GM18861 (cell line): ENCODE results near the gene FAM170B.

Experiments
- ATAC-seq: cut with Tn5 transposase; IDR thresholded peaks from one replicate; pipeline ENCODE4 v1.9.1; 2021; ENCODE audit not compliant: unreplicated experiment

Gene FAM170B

DNA sequence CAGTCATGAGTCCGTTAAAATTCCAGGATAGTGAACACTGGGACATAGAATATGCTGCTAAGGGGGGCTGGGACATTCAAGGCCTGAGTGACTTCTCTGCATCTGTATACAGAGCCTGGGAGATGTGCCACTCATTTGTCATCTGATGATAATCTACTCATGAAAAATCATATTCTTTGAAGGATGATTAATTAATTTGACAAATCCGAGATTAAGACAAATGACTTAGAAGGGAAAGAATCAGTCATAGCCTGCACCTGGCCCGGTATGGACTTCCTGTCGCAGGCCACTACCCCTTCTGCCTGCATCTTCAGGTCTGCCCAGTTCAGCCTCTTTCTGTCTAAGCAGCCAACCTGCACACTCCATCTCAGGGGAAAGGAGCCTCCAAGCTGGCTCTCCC, 18.8 kb upstream of the FAM170B start:
- ATAC-seq: no peak

DNA sequence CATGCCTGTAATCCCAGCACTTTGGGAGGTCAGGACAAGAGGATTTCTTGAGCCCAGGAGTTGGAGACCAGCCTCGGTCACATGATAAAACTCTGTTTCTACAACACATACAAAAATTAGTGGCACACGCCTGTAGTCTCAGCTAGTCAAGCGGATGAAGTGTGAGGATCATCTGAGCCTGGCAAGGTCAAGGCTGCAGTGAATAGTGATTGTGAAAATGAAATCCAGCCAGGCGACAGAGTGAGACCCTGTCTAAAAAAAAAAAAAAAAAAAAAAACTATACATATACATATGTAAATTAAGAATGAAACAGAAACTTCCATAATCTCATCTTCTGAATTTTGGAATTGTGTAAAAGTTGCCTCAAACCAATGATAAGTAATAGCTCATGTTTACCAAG, 18.2 kb upstream of the FAM170B start:
- ATAC-seq: no peak

DNA sequence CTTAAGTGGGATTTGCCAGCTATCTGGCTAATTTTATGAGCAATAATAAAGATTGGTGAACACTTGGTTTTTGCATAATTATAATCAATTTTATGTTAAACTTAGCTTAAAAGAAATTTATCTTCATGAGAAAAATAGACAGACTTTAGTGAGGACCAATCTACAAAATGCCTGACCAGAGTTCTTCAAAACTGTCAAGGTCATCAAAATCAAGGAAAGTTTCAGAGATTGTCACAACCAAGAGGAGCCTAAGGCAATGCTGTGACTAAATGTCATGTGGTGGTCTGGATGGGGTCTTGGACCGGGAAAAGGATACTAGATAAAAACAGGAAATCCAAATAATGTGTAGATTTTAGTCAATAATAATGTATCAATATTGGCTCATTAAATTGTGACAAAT, 17.7 kb upstream of the FAM170B start:
- ATAC-seq: no peak

DNA sequence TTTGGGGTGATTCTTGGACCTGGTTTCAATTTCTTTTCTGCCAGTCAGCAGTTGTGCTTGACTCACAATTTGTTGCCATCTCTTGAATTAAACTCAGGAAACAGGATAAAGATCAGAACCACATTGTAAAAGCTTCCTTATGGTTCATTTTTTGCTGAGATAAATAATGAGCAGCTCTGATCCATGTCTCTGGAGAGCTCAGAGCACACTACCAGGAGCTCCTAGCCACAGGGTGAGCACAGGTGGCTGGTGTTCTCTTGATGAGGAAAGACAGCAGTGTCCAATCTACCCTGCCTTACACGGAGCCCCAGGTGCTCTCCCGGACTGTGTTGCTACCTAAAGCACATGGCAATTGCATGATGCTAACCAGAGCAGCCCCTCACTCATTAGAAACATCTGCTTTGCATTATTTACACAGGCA, 17.2 kb upstream of the FAM170B start:
- no peak for ATAC-seq

DNA sequence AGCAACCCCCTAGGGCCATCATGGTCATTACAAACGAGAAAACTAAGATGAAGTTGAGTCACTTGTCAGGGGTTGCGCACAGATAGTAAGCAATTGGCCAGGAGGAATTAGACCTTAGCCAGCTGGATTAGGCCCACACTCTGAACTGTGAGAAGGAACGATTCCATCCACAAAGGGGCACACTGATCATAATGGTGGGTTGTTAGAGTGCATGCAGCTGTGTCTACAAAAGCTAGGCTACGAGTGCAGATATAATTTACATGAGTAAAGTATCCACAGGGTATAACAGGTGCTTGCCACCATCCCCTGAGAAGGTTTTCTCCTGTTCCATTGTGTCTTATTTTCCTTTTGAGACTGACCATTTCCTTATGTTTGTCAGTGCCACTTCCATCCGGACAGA, 16.6 kb upstream of the FAM170B start:
- no peak for ATAC-seq

DNA sequence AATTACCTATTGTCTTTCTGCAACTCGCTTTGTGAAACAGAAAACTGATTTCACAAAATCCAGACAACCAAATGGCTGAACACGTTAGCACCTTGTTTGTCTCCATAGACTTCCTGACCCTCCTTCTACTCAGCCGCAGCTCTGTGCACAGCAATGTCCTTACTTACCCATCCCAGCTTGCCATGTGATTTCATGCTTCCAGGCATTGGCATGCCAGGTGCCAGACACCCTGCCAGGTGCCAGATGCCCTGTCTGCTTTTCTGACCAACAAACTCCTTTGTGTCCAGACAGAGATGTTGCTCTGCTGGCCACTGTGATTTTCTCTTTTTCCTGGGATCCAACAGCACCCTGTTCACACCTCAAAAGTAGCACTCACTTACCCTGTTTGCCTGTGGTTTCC, 16.1 kb upstream of the FAM170B start:
- ATAC-seq: no peak

DNA sequence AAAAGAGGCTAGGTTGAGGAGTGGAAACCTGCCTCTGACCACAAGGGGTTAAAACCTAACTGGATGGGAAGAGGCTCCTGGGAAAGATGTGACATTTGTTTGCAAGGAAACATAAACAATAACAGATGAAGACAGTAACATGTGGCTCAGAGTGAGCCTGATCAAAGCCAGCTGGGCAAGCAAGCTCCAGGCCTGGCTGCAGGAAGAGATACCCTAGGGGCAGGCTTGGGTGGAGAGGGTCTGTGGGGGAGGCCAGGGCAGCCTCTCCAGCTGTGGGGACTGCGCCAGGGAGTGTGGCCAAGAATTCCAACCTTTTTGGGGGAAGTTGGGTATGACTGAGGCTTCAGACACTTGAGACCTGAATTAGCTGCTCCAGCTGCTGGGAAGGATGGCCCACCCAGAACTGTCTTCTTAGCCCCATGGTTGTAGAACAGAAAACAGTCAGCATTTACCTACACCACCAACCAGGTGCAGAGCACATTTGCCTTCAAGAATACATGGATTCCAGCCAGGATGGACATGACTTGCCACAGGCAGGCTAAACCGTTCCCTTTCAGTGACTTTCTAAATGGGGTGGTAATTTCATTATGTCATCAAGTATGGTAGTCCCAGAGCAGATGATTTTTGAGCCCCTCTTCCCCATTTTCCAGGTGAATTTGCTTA, 10.4 kb upstream of the FAM170B start:
- ATAC-seq: no peak

DNA sequence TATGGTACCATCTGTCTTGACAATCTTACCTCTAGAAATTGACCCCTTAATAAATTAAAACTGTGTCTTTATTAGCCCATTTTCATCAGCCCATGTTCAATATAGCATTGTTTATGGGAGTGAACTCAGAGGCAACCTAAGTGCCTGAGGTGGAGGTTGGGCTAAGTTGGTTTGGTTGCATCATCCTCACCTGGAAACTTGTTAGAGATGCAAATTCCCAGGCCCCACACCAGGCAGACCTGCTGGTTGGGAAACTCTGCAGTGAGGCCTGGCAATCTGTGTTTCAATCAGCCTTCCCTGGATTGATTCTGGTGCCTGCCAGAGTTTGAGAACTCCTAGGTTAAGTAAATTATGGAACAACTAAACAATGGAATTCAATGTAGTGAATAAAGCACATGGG, 9.4 kb upstream of the FAM170B start:
- ATAC-seq: no peak

DNA sequence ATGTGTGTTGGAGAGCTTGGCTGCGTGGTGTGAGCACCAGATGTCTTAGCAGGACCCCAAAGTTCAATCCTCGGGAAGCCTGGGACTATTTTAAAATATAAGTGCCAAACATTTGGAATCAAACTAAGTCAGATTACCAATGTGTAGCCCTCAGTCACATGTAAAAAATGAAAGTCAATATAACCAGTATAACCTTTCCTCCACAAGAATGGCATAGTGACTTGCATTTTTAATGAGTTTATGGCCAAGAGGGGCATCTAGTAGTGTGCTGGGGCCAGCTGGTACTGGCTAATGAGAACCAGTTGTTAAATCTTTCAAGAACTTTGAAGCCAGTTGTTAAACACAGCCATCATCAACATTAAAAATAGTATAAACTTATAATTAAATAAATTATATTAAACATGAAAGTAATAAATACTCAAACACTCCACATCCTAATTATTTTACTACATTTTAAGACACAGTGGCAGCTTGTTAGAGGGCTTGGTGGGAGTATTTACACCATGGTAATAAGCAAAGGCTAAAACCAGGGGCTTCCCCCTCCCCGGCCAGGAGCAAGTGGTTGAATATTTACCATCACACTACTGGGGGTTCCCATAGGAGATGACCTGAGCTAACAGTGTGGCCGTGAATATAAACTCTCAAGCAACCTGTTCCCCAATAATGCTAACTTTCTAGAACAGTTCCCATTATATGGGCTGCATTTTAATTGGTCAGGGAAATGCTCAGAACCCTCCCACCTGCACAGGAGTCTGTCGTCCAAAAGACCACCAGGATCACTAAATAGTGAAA, 7.9 kb upstream of the FAM170B start:
- peak; percentile 61 for ATAC-seq

DNA sequence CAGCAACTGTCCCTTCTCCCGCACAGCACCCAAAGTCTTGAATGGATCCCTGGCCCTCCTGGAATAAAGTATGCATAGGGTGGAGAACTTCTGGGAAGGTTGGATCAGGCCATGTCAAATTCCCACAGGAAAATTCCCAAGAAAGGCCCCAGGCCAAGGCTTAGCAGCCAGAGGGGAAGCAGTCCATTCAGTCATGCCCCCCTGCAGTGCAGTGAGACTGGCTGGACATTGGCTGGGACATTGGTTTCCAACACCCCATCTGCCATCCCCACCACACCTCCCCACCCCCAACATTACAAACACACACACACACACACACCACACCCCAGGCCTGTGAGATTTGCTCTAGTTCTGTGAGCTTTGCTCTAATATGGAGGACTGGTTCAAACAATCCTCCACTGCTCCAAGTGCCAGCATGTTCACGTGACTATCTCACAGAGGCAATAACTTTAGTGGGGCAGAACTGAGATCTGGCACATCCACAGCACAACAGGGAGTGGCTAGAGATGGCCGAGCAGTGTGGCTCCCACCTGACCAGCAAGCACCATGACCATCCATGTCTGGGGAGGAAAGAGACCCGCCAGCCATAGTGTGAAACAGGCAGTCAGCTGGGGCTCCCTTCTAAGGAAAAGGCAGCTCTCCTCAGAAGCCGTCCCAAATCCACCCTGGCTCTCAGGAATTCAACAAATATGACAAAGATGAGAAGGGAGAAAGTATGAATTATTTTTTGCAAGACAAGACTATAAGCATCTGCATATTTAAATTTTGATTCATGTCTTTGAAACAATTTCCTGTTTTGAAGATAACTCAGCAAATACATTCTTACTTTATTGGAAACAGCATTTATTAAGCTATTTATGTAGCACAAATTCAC, 6.7 kb upstream of the FAM170B start:
- no peak for ATAC-seq

DNA sequence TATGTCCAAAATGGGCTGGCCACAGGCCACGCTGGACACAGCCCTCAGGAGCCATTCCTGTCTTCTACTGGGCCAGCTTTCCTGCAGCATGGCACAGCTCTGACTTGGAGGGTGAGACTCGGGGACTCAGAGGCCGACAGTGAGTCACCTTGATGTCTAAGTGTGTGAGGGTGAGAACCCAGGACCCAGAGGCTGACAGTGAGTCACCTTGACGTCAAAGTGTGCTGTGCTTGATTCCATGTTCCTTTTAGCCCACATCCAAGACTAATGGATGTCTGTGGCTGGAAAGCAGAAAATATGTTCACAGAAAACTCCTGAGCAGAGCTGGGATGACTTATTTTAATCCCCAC, 6.0 kb upstream of the FAM170B start:
- no peak for ATAC-seq

DNA sequence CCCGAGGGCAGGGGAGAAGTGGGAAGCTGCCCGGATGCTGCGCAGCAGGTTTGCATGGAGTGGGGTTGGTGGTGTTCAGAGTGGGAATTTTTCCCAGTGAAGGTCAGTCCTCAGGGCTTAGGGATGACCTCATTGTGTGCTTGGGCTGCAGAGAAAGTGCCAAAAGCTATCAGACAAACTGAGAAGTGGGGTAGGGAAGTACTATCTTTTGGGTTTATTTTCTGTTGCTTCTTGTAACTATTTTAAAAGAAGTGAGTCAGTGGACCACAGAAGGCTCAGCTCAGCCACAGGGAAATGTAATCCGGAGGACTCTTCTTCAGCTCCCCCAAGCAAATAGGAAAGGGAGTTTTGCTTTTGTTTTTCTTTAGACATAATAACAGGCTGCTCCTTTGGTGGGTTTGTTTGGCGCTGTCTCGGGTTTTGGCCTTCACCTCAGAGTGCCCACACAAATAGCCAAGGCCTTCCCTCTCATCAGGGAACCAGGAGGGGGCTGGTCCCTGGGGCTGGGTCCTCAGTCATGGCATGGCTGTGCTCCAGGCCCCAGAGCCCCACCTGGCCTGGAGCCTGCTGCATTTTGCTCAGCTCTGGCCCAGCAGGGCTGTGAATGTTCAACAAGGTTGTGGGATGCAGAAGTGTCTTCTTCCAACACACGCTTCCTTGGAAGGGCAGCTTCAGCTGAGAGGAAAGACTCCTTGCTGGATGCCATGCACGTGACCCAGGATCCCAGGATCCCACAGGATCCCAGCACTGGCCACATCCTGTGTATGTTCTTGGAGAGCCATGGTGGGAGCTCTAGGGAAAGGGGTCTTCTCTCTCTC, 5.4 kb upstream of the FAM170B start:
- no peak for ATAC-seq

DNA sequence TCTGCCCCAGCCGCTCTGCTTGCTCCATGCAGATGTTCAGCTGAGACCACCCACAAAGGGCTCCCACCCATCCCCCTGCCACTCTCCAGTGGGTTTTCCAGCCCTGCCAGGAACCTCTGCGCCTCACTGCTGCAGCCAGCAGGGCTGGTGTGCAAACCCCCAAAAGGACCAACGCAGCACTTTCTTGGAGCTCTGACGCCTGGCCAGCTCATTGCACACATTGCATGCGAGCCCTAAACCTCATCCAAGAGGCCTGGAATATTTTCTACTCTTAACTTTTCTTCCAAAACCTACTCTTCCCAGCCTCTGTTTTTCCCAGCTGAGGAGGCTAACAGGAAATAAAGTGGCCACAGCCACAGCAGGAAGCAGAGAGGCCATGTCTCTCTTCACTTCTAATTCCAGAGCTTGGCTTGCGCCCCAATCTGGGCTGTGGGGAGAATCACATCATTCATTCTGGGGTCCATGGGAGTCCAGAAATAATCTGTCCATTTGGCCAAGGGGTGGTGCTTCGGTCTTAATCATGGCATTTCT, 4.6 kb upstream of the FAM170B start:
- ATAC-seq: no peak

DNA sequence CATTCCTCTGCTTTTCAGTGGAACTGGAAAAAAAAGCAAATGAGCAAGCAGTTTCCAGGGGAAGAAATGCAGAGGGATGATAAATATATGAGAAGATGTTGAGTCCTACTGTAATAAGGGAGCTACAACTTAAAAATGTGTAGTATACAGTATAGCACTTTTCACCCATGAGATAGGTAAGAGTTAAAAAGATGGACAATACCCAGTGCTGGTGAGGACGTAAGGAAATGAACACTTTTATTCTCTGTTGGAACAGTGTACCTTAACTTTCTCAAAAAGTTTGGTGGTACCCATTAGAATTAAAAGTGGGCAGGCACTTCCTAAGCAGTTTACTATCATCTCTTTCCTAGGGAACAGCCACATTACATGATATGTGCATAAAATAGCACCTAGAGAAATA, 2.7 kb upstream of the FAM170B start:
- ATAC-seq: no peak

DNA sequence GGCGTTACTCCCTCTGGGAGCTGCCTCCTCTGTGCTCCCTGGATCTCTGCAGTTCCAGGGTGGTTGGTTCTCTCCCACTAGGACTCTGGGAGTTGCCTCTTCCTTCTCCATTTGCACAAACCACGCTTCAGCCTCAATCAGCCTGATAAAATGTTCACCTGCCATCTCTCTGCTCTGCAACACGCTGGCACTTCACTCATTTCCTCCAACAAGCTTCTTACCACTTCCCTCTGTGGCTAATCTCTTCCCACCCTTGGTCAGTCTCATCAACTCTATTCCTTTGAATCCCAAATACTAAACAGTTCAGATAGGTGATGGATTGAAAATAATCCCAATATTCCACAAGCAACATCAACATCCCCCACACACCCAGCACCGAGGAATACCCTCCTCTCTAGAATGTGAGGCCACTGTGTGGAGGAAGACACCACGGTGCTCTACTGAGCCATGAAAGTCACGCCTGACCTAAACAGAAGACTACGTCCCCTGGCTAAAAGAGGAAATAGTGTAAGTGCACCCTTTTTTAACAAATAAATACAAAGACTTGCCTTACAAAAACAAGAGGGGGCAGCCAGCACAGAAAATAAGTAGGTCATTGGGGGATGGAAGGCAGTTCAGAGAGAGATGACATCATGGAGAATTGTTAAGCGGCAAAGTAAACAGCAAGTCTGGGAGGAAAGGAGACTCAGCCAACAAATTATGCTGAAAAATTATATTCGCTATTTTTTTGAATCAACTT, 1.9 kb upstream of the FAM170B start:
- ATAC-seq: peak; percentile 69

DNA sequence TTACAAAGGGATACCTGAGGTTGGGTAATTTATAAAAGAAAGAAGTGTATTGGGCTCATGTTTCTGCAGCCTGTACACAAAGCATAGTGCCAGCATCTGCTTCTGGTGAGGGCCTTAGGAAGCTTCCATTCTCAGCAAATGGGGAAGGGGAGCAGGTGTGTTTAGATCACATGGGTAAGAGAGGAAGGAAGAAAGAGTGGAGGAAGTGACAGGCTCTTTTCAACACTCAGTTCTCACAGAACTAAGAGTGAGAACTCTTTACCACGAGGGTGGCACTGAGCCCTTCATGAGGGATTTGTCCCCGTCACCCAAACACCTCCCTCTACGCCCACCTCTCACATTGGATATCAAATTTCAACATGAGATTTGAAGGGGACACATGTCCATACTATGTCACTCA, 506 bp upstream of the FAM170B start:
- no peak for ATAC-seq

DNA sequence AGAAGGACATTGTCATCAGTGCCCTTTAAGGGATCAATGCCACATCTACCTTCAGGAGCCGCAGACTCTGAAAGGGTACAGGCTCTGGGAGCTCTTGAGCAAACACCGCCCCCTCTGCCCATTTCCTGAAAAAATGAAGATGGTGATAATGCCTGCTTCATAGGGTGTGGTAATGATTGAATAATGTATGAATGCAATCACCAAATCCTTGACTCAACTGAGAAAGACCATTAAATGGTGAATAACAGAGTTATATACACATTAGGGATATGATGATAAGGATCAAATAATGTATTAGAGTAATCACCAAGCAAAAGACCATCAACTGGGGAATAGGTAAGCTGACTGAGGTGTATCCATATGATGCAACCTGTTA, 1.5 kb downstream of the FAM170B start:
- ATAC-seq: no peak

DNA sequence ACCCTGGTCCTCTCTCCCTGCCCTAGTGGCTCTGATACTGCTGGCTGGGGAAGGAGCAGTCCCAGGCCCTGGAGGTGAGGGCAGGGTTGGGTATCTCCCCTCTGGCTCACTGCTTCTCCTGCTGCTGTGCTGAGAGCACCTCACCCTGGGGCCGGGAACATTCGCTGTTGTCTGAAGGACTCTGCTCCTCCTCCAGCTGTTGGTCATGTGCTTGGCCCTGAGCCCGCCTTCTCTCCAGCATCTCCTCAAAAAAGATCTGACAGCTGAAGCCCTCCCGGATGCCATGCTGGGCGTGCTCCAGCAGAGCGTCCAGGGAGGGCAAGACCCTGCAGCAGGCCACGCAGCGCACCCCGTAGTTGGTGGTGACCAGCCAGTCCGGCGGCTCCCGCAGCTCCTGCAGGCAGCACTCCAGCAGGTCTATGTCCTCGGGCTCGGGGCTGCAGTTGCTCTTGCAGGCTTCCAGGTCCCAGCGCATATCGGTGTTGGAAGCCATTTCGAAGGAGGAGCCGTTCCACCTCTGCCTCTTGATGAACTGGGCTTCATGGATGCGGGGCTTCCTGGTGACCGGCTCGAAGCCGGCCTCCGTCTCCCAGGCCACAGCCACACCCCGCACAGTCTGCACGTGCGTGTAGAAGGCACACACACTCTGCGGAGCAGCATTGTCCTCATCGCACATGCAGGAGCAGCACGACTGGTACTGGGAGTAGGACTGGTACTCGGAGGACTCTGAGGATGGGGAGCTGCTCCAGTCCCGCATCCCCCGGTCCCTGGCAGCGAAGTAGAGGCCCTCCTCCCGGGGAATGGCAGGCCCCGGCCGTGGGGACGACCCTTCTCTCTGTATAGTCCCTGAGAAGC, 2.1 kb downstream of the FAM170B start:
- no peak for ATAC-seq

DNA sequence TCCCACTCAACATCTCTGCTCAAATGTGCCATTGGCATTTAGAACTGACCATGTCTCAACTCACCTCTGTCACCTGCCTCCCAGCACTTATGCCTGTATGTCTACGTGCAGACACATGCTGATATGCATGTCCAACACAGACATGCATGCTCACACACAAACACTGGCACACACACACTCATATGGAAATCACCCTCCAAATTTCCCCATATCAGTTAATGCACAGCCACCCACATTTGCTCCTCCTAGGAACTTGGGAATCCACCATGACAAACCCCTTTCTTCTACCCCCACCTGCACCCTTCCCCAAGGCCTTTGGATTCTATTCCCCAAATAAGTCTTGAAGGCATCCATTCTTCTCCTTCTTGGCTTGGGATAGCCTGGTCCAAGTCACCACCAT, 4.4 kb downstream of the FAM170B start:
- no peak for ATAC-seq
